ENCODE results near the gene RIMS3. TPM values are rescaled to one million over a fixed set of nuclear protein-coding genes. Genes with fewer than 3 reads are reported as not detected.
A peak's percentile ranks its signal among the peaks of the same experiment; 100 is the strongest.
"Not testable (repeated sequence)": the region's sequence is repeated elsewhere in the genome, so short reads cannot be mapped to it uniquely, and the experiment has no call there.

The RIMS3 gene
- total RNA-seq, 2 experiments from 2014 or later: 6.9 TPM

DNA sequence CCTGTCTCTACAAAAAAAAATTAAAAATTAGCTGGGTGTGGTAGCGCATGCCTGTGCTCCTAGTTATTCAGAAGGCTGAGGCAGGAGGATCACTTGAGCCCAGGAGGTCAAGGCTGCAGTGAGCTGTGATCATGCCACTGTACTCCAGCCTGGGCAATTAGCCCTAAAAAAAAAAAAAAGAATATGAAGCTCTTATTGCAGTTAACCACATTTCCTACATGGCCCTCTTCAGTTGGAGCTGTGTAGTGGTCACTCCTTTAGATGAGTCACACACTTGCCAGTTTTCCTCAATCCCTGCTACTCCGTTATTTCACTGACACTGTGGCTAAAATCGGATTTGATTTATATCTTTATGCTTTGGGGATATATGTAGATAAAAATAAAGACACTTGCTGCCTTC, 37.8 kb upstream of the RIMS3 start:
- H3K27me3 Mint-ChIP-seq: no peaks in the 10 kb centered on the region
- peaks cover 37% of the 10 kb centered on the region for H3K4me1 Mint-ChIP-seq
- POLR2A ChIA-PET: interaction anchor here (5.9 kb wide), 1 partner anchor 11 kb away, joined by 43 read pairs; the partner anchor contains the start of gene NFYC
- ATAC-seq (ENCODE audit: low read depth) (no peak), DNase-seq (no peak)
- H3K27ac Mint-ChIP-seq: no peak overlapping the region
- no peaks in the 10 kb centered on the region for H3K9me3 Mint-ChIP-seq
- H3K36me3 Mint-ChIP-seq: peaks cover 15% of the 10 kb centered on the region
- no peak overlapping the region for H3K4me3 Mint-ChIP-seq

DNA sequence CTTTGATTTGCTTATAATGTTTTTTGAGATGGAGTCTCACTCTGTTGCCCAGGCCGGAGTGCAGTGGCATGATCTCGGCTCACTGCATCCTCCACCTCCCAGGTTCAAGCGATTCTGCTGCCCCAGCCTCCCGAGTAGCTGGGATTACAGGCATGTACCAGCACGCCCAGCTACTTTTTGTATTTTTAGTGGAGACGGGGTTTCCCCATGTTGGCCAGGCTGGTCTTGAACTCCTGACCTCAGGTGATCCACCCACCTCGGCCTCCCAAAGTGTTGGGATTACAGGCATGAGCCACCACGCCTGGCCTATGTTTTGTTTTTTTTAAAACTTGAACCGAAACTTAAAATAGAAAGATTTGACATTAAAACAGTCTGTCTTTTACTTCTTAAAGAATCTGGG, 37.3 kb upstream of the RIMS3 start:
- Mint-ChIP-seq H3K4me1 (peaks cover 35% of the 10 kb centered on the region), H3K36me3 (peaks cover 15% of the 10 kb centered on the region), H3K27ac (peak overlapping the region; percentile 34)
- H3K27me3 Mint-ChIP-seq; H3K9me3 Mint-ChIP-seq; H3K4me3 Mint-ChIP-seq; ATAC-seq (ENCODE audit: low read depth); DNase-seq: not testable (repeated sequence)
- POLR2A ChIA-PET: interaction anchor here (5.9 kb wide), 1 partner anchor 11 kb away, joined by 43 read pairs; the partner anchor contains the start of gene NFYC

DNA sequence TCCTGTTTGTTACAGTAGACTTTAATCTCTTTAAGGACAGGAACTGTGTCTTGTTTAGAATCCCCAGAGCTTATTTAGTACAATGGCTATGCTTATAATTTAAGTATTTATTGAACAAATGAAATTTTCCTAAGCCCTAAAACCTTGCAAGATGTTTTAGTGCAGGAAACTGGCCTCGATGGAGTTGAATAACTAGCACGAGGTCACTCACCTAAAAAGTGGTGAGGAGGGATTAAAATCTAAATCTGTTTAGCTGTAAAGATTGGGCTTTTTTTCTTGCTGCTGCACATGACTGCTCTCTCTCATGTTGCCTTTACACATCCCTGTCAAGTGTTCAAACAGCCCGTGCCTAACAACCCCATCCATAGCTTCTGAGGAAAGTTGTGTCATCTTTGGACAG, 36.2 kb upstream of the RIMS3 start:
- DNase-seq (no peak), ATAC-seq (ENCODE audit: low read depth) (no peak)
- Mint-ChIP-seq H3K4me3 (no peak overlapping the region), H3K36me3 (peaks cover 27% of the 10 kb centered on the region), H3K27me3 (no peaks in the 10 kb centered on the region), H3K9me3 (no peaks in the 10 kb centered on the region), H3K27ac (peak overlapping the region; percentile 36), H3K4me1 (peaks cover 42% of the 10 kb centered on the region)
- POLR2A ChIA-PET: interaction anchor here (5.9 kb wide), 1 partner anchor 9 kb away, joined by 43 read pairs; the partner anchor contains the start of gene NFYC

DNA sequence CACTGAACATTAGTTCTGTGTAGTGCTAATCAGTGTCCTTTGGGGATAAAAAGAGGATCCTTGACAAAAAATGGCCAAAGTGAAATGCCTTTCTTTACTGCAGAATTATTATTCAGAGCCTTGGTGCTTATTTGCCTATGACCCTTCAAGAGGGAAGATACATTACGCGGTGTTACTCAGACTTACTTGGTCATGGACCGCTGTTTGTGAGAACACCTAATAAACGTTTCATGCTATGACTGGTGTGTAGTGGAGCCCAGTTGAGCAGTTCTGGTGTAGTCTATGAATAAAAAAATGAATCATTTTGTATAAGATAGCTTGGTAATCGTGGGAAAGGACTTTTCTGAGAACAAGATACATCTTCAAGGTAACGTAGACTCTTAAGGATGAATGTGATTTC, 34.3 kb upstream of the RIMS3 start:
- no peak for ATAC-seq (ENCODE audit: low read depth)
- Mint-ChIP-seq H3K27me3 (no peaks in the 10 kb centered on the region), H3K9me3 (no peaks in the 10 kb centered on the region), H3K36me3 (peaks cover 26% of the 10 kb centered on the region), H3K27ac (no peak overlapping the region), H3K4me3 (no peak overlapping the region), H3K4me1 (peaks cover 50% of the 10 kb centered on the region)
- DNase-seq: no peak
- POLR2A ChIA-PET: interaction anchor here (5.9 kb wide), 1 partner anchor 8 kb away, joined by 43 read pairs; the partner anchor contains the start of gene NFYC

DNA sequence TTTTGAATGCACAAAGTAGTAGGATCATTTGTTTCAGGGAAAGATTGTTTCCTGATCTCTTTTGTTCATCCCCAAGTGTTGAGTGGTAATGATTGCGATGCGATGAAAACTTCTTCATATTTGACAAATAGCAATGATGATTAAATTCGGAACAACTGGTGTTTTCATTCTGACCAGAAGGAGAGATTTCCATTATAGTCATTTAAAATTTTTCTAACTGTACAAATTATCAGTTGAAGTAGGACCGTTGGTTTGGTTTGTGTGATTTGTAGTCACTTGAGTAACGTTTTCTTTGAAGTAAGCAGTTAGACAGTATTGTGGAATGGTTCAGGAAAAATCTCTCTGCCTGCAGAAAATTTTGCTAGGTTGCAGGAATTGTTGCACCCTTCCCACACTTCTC, 32.0 kb upstream of the RIMS3 start:
- Mint-ChIP-seq H3K4me1 (peaks cover 61% of the 10 kb centered on the region), H3K27ac (no peak overlapping the region), H3K9me3 (no peaks in the 10 kb centered on the region), H3K4me3 (no peak overlapping the region), H3K36me3 (peaks cover 24% of the 10 kb centered on the region), H3K27me3 (no peaks in the 10 kb centered on the region)
- DNase-seq: no peak
- POLR2A ChIA-PET: no interaction called here
- ATAC-seq (ENCODE audit: low read depth): no peak

DNA sequence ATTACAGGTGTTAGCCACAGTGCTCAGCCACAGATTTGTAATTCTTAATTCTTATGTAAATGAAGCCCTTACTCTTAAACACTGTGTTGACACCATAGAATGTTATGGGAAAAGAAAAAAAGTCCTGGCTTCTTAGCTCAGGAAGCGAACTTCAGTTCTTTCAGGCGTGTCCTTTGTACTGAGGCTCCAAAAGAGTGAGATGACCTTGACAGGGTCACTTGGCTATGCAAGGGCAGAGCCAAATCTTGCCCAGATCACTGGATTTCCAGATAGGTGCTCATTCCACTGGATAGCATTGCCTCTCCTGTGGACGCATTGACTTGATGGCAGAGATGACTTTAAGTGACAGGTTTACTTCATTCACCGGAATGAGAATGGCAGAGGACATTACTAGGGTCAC, 30.8 kb upstream of the RIMS3 start:
- ATAC-seq (ENCODE audit: low read depth) (no peak), DNase-seq (no peak)
- Mint-ChIP-seq H3K27me3 (no peaks in the 10 kb centered on the region), H3K27ac (no peak overlapping the region), H3K4me1 (peaks cover 57% of the 10 kb centered on the region), H3K4me3 (no peak overlapping the region), H3K9me3 (no peaks in the 10 kb centered on the region), H3K36me3 (peaks cover 28% of the 10 kb centered on the region)
- POLR2A ChIA-PET: interaction anchor here (0.6 kb wide), 1 partner anchor 510 kb away, joined by 4 read pairs; no protein-coding TSS in a partner anchor

DNA sequence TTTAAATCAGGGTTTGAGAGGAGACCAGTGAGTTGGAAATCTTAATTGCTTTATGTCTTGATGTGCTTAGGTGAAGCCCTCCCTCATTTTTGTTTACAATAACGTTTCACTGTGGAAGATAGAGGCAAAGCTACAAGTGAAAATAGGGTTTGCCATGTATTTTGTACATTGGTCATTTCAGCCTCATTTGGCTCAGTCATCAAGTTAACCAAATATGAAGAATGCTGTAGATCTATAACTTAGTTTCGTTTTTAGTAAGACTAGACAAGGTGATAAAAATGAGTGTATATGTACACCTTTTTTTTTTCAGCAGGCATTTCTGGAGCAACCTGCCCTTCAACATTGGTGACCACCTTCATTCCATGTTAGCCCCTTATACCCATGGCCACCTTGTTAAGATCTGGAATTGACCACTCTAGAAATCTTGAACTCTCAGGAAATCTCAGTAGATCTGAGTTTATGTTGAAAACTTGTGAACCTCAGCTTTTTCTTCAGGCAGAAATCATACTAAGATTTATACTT, 28.9 kb upstream of the RIMS3 start:
- H3K27me3 Mint-ChIP-seq: no peaks in the 10 kb centered on the region
- H3K9me3 Mint-ChIP-seq: no peaks in the 10 kb centered on the region
- DNase-seq: no peak
- peaks cover 35% of the 10 kb centered on the region for H3K36me3 Mint-ChIP-seq
- H3K27ac Mint-ChIP-seq: peak overlapping the region; percentile 98
- peaks cover 62% of the 10 kb centered on the region for H3K4me1 Mint-ChIP-seq
- ATAC-seq (ENCODE audit: low read depth): no peak
- H3K4me3 Mint-ChIP-seq: peak overlapping the region; percentile 97
- POLR2A ChIA-PET: interaction anchor here (0.5 to 5.6 kb wide), 3 partner anchors 10 to 80 kb away, joined by 3 to 82 read pairs (median 3); no protein-coding TSS in a partner anchor

DNA sequence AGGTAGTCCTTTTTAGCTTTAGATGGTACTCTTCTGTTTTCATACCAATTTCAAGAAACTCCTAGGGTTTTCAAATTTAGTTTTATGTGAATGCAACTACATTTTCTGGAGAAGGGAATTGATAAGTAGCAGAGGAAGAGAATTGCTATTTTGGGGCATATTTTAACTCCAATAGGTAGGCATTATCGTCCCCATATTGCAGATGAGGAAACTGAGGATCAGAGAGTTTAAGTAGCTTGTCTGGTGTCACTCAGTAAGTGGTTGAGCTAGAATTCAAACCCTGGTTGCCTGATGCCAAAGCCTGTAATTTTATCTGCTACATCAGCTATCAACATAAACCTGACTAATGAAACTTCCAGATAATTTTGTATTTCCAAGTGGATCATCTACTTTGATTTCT, 27.9 kb upstream of the RIMS3 start:
- Mint-ChIP-seq H3K4me3 (peak overlapping the region; percentile 97), H3K36me3 (peaks cover 36% of the 10 kb centered on the region), H3K27me3 (no peaks in the 10 kb centered on the region), H3K9me3 (no peaks in the 10 kb centered on the region), H3K4me1 (peaks cover 52% of the 10 kb centered on the region), H3K27ac (peak overlapping the region; percentile 98)
- POLR2A ChIA-PET: interaction anchor here (0.8 to 5.6 kb wide), 6 partner anchors 9 to 169 kb away, joined by 3 to 82 read pairs (median 8); partner anchors contain the start of genes CITED4 and ZNF684
- ATAC-seq (ENCODE audit: low read depth): no peak
- no peak for DNase-seq

DNA sequence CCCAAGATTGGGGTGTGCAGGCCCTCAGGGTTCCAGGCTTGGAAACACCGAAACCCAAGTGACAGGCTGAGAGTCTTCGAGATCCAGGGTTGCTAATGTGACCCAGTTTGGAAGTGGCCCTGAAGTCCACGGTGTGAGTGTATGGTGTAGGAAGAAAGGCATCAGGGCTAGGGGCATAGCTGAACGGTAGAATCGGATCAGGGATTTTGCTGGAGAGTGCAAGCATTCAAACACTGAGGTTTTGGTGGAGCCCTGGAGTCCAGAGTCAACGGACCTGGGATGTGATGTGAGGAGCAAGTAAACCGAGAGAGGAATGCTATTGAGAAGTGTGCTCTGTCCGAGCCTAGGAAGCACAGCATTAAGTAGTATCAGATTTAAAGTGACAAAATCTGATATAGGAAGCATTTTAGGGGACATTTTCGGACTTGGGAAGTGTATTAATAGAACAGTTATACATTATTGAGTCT, 27.0 kb upstream of the RIMS3 start:
- H3K27ac Mint-ChIP-seq: peak overlapping the region; percentile 98
- H3K36me3 Mint-ChIP-seq: peaks cover 37% of the 10 kb centered on the region
- H3K4me3 Mint-ChIP-seq: peak overlapping the region; percentile 97
- no peak for DNase-seq
- POLR2A ChIA-PET: interaction anchor here (0.6 to 5.6 kb wide), 19 partner anchors 10 to 239 kb away, joined by 3 to 82 read pairs (median 6); partner anchors contain the start of genes CITED4, RIMS3 and ZNF684
- H3K27me3 Mint-ChIP-seq: no peaks in the 10 kb centered on the region
- H3K4me1 Mint-ChIP-seq: peaks cover 53% of the 10 kb centered on the region
- no peaks in the 10 kb centered on the region for H3K9me3 Mint-ChIP-seq
- ATAC-seq (ENCODE audit: low read depth): peak; percentile 8

DNA sequence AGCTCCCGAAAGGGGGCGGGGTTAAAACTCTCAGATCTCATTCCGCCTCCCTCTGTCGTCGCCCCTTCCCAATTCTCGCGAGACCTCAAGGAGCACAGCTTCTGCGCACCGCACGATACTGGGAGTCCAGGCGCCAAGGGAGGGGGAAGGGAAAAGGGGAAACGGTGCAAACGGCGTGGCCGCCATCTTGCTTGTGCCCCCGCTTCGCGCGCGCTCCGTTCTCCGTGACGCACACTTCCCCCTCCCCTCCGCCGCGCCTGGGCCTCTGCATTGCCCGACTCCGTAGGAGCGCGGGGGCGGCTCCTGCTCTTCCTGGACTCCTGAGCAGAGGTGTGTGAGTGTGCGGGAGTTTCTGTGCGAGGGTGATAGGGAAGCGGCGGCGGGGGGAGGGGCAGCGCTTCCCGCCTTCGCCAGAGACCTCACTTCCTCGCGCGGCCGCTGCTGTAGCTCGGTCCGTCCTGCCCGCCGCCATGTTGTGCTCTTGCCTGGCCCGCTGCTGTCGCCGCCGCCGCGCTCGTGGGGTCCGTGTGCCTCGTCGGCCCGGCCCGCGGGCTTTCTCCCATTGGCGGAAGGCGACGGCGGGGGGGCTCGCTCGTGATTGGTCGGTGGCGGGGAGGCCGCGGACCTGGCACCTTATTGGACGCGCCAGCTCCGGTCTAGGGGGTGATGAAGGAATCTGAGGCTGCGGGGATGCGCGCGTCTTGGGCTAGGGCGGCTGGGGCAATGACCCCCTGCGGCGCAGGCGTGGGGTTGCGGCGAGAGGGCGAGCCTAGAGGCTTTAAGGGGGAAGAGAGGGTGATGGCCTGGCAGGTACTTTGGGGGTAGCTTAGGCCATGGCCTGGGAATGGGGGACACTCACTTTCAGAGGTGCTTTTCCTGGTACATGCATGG, 26.3 kb upstream of the RIMS3 start, which contains the start of gene NFYC:
NFYC (plus strand) TSS at position 167 of the 891 bp plus-strand sequence. CDS start 47,140 bp downstream, outside the sequence.
- Mint-ChIP-seq H3K27ac (peak within 1 kb of the TSS; percentile 98), H3K4me3 (peak within 1 kb of the TSS; percentile 97), H3K4me1 (peaks cover 47% of the 10 kb centered on the region), H3K9me3 (no peaks in the 10 kb centered on the region), H3K36me3 (peaks cover 32% of the 10 kb centered on the region), H3K27me3 (no peaks in the 10 kb centered on the region)
- POLR2A ChIA-PET: interaction anchor here (0.5 to 5.6 kb wide), 39 partner anchors 10 to 450 kb away, joined by 3 to 82 read pairs (median 5); partner anchors contain the start of genes CITED4, CTPS1, RIMS3 and ZNF684
- DNase-seq (peak; percentile 92), ATAC-seq (ENCODE audit: low read depth) (peak; percentile 90)

DNA sequence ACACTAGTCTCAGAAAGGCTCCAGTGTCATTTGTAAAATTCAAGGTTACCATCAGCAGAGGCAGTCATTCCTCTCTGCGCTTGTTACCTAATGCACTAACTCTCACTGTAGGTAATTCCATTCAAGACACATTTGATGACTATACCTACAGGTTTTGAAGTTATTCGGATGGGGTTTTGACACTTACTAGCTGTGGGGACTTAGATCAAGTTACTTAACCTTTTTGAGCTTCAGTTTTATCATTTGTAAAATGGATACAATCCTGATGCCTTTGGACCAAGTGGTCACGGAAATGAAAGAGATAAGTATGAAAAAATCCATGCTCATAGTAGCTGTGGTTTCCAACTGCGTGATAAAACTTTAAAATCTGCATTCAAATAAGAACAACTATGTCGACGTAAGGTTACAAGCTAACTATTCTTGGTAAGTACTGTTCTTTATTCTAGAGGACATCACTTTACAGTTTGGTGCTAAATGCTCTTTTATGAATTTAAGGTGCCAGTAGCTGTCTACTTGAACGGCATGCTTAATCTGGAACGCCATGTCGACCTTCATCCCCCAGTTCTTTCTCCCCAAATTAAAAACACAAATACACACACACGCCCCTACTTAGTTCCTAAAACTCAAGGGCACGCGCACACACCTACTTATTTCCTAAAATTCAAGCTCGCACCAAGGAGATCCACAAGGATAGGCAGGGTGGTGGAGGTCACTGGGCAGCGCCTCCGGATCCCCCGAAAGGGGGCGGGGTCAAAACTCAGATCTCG, 25.5 kb upstream of the RIMS3 start:
- DNase-seq (no peak), ATAC-seq (ENCODE audit: low read depth) (no peak)
- Mint-ChIP-seq H3K9me3 (peaks cover 3% of the 10 kb centered on the region), H3K27ac (peak overlapping the region; percentile 98), H3K27me3 (no peaks in the 10 kb centered on the region), H3K4me1 (peaks cover 39% of the 10 kb centered on the region), H3K4me3 (peak overlapping the region; percentile 97), H3K36me3 (peaks cover 31% of the 10 kb centered on the region)
- POLR2A ChIA-PET: interaction anchor here (0.5 to 5.6 kb wide), 37 partner anchors 9 to 449 kb away, joined by 3 to 82 read pairs (median 5); partner anchors contain the start of genes CITED4, CTPS1, RIMS3 and ZNF684

DNA sequence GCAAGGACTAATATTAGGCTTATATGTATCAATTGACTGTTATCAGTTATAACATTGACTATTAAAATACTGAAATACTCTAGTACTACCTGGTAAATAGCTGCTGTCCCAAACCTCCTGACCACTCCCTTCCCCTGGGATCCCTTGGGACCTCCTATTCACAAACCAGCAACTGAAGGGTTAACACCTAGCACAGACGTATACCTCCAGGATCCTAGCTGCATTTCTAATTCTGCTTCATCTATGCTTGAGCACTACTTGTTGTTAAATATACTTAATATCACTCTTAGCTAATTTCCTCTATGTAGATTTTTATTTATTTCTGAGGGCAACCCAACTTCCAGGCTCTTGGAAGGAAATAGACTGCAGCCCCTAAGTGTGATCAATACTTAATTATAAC, 24.3 kb upstream of the RIMS3 start:
- DNase-seq: no peak
- Mint-ChIP-seq H3K4me1 (peaks cover 34% of the 10 kb centered on the region), H3K27ac (no peak overlapping the region), H3K27me3 (no peaks in the 10 kb centered on the region), H3K36me3 (peaks cover 41% of the 10 kb centered on the region), H3K9me3 (peaks cover 3% of the 10 kb centered on the region), H3K4me3 (no peak overlapping the region)
- no peak for ATAC-seq (ENCODE audit: low read depth)
- POLR2A ChIA-PET: interaction anchor here (0.6 kb wide), 1 partner anchor 23 kb away, joined by 3 read pairs; no protein-coding TSS in a partner anchor
